ENCODE measurements around the gene TRIM71.

TRIM71 gene

DNA sequence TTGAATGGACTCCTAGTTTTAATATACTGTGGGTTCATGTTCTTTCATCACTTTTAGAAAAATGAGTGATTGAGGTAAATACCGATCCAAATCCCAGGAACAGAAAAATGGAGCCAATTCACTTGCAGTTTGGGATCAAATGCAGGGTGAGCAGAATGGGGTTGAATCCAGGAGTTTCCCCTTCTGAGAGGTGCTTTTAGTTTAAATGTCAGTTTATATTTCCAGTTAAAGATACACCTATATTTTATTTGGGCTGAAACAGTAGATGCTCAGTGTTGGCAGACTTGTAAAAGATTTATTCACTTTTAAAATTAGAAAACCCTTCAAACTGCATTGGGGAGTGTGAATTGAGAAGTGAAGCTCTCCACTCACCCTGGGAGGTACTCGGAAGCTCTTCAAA lies 2.6 kb downstream of the TRIM71 start:
- TF ChIP-seq SIN3A (IDR thresholded peaks at IDR 0.05; ENCODE audit: borderline replicate concordance, insufficient read depth, low read length) (no peak), POLR2AphosphoS5 (IDR thresholded peaks at IDR 0.05; ENCODE audit: low read depth, low read length) (no peak), FOXP2 (optimal IDR thresholded peaks at IDR 0.05; ENCODE audit: borderline replicate concordance, extremely low read depth, extremely low read length, insufficient read depth) (no peak), TAF1 (IDR thresholded peaks at IDR 0.05; ENCODE audit: borderline replicate concordance, insufficient read depth, low read length) (no peak)
- TF ChIP-seq, protein P1, sequence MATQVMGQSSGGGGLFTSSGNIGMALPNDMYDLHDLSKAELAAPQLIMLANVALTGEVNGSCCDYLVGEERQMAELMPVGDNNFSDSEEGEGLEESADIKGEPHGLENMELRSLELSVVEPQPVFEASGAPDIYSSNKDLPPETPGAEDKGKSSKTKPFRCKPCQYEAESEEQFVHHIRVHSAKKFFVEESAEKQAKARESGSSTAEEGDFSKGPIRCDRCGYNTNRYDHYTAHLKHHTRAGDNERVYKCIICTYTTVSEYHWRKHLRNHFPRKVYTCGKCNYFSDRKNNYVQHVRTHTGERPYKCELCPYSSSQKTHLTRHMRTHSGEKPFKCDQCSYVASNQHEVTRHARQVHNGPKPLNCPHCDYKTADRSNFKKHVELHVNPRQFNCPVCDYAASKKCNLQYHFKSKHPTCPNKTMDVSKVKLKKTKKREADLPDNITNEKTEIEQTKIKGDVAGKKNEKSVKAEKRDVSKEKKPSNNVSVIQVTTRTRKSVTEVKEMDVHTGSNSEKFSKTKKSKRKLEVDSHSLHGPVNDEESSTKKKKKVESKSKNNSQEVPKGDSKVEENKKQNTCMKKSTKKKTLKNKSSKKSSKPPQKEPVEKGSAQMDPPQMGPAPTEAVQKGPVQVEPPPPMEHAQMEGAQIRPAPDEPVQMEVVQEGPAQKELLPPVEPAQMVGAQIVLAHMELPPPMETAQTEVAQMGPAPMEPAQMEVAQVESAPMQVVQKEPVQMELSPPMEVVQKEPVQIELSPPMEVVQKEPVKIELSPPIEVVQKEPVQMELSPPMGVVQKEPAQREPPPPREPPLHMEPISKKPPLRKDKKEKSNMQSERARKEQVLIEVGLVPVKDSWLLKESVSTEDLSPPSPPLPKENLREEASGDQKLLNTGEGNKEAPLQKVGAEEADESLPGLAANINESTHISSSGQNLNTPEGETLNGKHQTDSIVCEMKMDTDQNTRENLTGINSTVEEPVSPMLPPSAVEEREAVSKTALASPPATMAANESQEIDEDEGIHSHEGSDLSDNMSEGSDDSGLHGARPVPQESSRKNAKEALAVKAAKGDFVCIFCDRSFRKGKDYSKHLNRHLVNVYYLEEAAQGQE (IDR thresholded peaks at IDR 0.05; ENCODE audit: insufficient read depth in 1 of 2, low read depth in 2 of 2, low read length in 2 of 2), result no peak

DNA sequence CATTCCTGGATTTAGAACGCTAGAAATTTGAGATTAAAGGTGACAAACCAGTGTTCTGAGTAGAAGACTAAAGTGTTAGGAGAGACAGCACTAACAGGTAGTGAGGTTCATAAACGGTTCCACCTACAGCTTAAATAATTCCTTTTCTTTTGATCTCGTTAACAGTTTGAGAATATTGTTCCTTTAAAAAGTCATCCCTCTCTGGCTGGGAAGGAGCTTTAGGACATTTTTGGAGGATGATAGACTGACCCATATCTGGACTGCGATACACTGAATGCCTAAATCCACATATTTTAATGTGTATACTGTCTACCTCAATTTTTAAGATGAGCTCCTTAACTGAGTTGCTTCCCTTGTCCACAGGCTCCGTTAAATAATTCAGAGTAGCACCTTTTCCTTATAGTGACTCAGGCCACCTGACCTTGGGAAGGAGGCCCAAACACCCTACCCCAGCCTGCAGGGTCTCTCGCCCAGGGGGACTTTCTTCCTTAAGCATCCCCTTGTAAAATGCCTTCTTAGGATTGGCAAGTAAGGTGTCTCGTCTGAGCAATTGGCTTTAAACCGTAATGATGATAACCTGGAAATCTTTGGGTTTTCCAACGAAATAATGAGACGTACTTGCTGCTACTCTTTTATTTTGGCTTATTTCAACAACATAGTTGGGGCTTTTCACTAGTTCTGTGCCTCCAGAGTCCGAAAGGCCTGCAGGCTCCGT lies 3.3 kb downstream of the TRIM71 start:
- TF ChIP-seq, protein P1 (IDR thresholded peaks at IDR 0.05; ENCODE audit: insufficient read depth in 1 of 2, low read depth in 2 of 2, low read length in 2 of 2), result no peak
- TF ChIP-seq SIN3A (IDR thresholded peaks at IDR 0.05; ENCODE audit: borderline replicate concordance, insufficient read depth, low read length) (no peak), FOXP2 (optimal IDR thresholded peaks at IDR 0.05; ENCODE audit: borderline replicate concordance, extremely low read depth, extremely low read length, insufficient read depth) (no peak), POLR2AphosphoS5 (IDR thresholded peaks at IDR 0.05; ENCODE audit: low read depth, low read length) (no peak), TAF1 (IDR thresholded peaks at IDR 0.05; ENCODE audit: borderline replicate concordance, insufficient read depth, low read length) (no peak)

DNA sequence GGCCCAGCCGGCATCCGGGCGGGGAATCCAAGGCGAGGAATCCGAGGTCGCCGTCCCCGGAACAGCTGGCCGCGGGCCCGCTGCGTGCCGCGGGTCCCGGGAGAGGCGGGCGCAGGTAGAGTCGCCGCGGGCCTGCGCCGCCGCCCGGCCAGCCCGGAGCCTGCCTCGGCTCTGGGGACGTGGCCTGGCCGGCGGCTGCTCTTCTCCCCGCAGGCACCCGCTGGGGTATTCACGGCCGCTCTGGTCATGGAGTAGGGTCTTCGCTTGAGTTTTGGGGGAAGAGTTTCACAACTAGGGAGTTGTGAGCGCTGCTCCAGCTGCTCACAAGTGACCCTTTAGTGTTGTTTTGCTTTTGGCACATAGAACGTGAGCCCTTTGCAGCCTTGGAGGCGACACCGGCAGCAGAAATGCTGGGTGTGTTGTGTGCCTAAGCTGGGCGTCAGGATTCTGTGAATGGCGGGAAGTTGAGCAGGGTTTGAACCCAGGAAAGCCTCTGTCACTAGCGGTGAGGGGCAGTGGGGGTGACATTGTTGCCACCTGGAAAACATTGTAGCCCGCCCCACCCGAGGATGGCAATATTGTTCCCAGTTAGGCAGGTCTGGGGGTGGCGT lies 4.0 kb downstream of the TRIM71 start:
- no peak for TF ChIP-seq SIN3A (IDR thresholded peaks at IDR 0.05; ENCODE audit: borderline replicate concordance, insufficient read depth, low read length)
- no peak for TF ChIP-seq POLR2AphosphoS5 (IDR thresholded peaks at IDR 0.05; ENCODE audit: low read depth, low read length)
- TF ChIP-seq FOXP2 (optimal IDR thresholded peaks at IDR 0.05; ENCODE audit: borderline replicate concordance, extremely low read depth, extremely low read length, insufficient read depth), result no peak
- TF ChIP-seq, protein P1 (IDR thresholded peaks at IDR 0.05; ENCODE audit: insufficient read depth in 1 of 2, low read depth in 2 of 2, low read length in 2 of 2), result no peak
- no peak for TF ChIP-seq TAF1 (IDR thresholded peaks at IDR 0.05; ENCODE audit: borderline replicate concordance, insufficient read depth, low read length)

- no peak for TF ChIP-seq POLR2AphosphoS5 (IDR thresholded peaks at IDR 0.05; ENCODE audit: low read depth, low read length)
- TF ChIP-seq SIN3A (IDR thresholded peaks at IDR 0.05; ENCODE audit: borderline replicate concordance, insufficient read depth, low read length), result no peak
- TF ChIP-seq, protein P1 (IDR thresholded peaks at IDR 0.05; ENCODE audit: insufficient read depth in 1 of 2, low read depth in 2 of 2, low read length in 2 of 2), result no peak
- no peak for TF ChIP-seq FOXP2 (optimal IDR thresholded peaks at IDR 0.05; ENCODE audit: borderline replicate concordance, extremely low read depth, extremely low read length, insufficient read depth)
Observed at GRCh38 chr3:32822609-32823498, 5.1 kb downstream of the TRIM71 start.

All from PFSK-1 (cell line).